HCT116 (cell line): ENCODE measurements around the gene CACNB2. TPM values are rescaled to one million over a fixed set of nuclear protein-coding genes. Genes with fewer than 3 reads are reported as not detected.

Experiments
- ATAC-seq: fragments of 200-7000 bp; cut with Tn5 transposase; 2 replicates; pipeline ENCODE4 v1.9.1; 2020; ENCODE audit warnings: mild to moderate bottlenecking, moderate library complexity
- BruUV-seq: library from RNA; stranded (reverse); fragments of 400-500 nt; replicated peaks from 2 replicates; lab custom pipeline; 2021; lab: Mats Ljungman, UMichigan
- CTCF ChIA-PET: fragments of 300-600 bp; sonication (Branson Sonifier 250); formaldehyde crosslinking; loops from one replicate; lab custom pipeline; 2021; ENCODE audit warnings: antibody characterized with exemption; lab: Charles Lee
- POLR2A ChIA-PET: fragments of 300-600, 350-600 bp; sonication (Branson Sonifier 250); formaldehyde crosslinking; loops from one replicate; lab custom pipeline; 2021; ENCODE audit warnings: antibody characterized with exemption; lab: Charles Lee
- RAD21 ChIA-PET, 2 experiments: fragments of 300-600 bp; sonication (Branson Sonifier 250); formaldehyde crosslinking; loops; one replicate each; lab custom pipeline; 2023; ENCODE audit warnings: low total read pairs in 2 of 2; ENCODE audit not compliant: uncharacterized antibody in 2 of 2, unreplicated experiment in 2 of 2, low non-redundant PET in 1 of 2; lab: Charles Lee
- DNase-seq: peaks from one replicate; pipeline ENCODE4 v3.0.0-alpha.2; 2010; ENCODE audit warnings: low read depth, low spot score
- H2AFZ ChIP-seq: fragments of 200-600 bp; shearing (Covaris generic), sonication (generic); 2 replicates; pipeline ENCODE4 v1.6.1; 2017; ENCODE audit warnings: low read depth, mixed run types, mixed read lengths, antibody characterized with exemption, low read length; ENCODE audit not compliant: poor library complexity, severe bottlenecking
- H3K27ac ChIP-seq: 2 replicates; pipeline ENCODE4 v1.5.1; 2012; ENCODE audit warnings: low read depth, low read length
- H3K27me3 ChIP-seq: fragments of 200-600 bp; sonication (generic); 2 replicates; pipeline ENCODE4 v1.6.1; 2016; ENCODE audit warnings: mixed run types, low read length, mixed read lengths; ENCODE audit not compliant: insufficient read depth
- H3K36me3 ChIP-seq, 2 experiments: fragments of 200-500 bp in 1 of 2; fragments of 200-600 bp in 1 of 2; sonication (Bioruptor generic) in 1 of 2; sonication (generic) in 1 of 2; 2 replicates each; pipeline versions ENCODE4 v1.5.1 to v1.6.1; 2014 to 2016; ENCODE audit warnings: low read length in 2 of 2, inconsistent platforms in 1 of 2, mixed read lengths in 1 of 2, mixed run types in 1 of 2; ENCODE audit not compliant: insufficient read depth in 2 of 2, control insufficient read depth in 1 of 2
- H3K4me1 ChIP-seq, 2 experiments: fragments of 200-600 bp in 1 of 2; sonication (generic) in 1 of 2; 2 replicates each; pipeline versions ENCODE4 v1.5.1 to v1.6.1; 2012 to 2017; ENCODE audit warnings: low read length in 2 of 2, inconsistent platforms in 1 of 2, mild to moderate bottlenecking in 1 of 2, mixed read lengths in 1 of 2, mixed run types in 1 of 2, moderate library complexity in 1 of 2; ENCODE audit not compliant: insufficient read depth in 2 of 2, control insufficient read depth in 1 of 2
- H3K4me2 ChIP-seq: fragments of 200-600 bp; sonication (generic); 2 replicates; pipeline ENCODE4 v1.6.1; 2017; ENCODE audit warnings: mixed run types, low read length, mixed read lengths
- H3K4me3 ChIP-seq, 2 experiments: fragments of 200-600 bp in 1 of 2; sonication (generic) in 1 of 2; replicated peaks in 1 of 2; 2 replicates each; pipeline ENCODE4 v1.5.1; 2011 to 2016; ENCODE audit warnings: low read length in 2 of 2, control low read depth in 1 of 2, low read depth in 1 of 2, mild to moderate bottlenecking in 1 of 2, mixed read lengths in 1 of 2, mixed run types in 1 of 2
- H3K79me2 ChIP-seq: fragments of 200-600 bp; sonication (generic); 2 replicates; pipeline ENCODE4 v1.6.1; 2017; ENCODE audit warnings: mild to moderate bottlenecking, mixed run types, low read length, moderate library complexity, mixed read lengths; ENCODE audit not compliant: insufficient read depth
- H3K9ac ChIP-seq: fragments of 200-600 bp; sonication (generic); 2 replicates; pipeline ENCODE4 v1.6.1; 2016; ENCODE audit warnings: low read length, mixed read lengths
- H3K9me2 ChIP-seq: fragments of 200-600 bp; sonication (generic), shearing (Covaris generic); 2 replicates; pipeline ENCODE4 v1.6.1; 2017; ENCODE audit warnings: mixed run types, mild to moderate bottlenecking, moderate library complexity; ENCODE audit not compliant: insufficient read depth
- H3K9me3 ChIP-seq, 2 experiments: fragments of 200-500 bp in 1 of 2; fragments of 200-600 bp in 1 of 2; sonication (Bioruptor generic) in 1 of 2; sonication (generic) in 1 of 2; 2 replicates each; pipeline ENCODE4 v1.6.1; 2014 to 2017; ENCODE audit warnings: low read length in 2 of 2, mixed read lengths in 2 of 2, inconsistent platforms in 1 of 2, low read depth in 1 of 2, mild to moderate bottlenecking in 1 of 2, mixed run types in 1 of 2, moderate library complexity in 1 of 2; ENCODE audit not compliant: control insufficient read depth in 1 of 2, insufficient read depth in 1 of 2
- H4K20me1 ChIP-seq: fragments of 200-600 bp; sonication (generic), shearing (Covaris generic); 2 replicates; pipeline ENCODE4 v1.6.1; 2017; ENCODE audit warnings: mixed run types, mild to moderate bottlenecking, moderate library complexity; ENCODE audit not compliant: insufficient read depth
- EZH2 ChIP-seq: fragments of 200-600 bp; sonication (generic); IDR thresholded peaks from 2 replicates; pipeline ENCODE4 v1.6.1; 2017; ENCODE audit warnings: antibody characterized with exemption, mixed run types
- FOSL1 ChIP-seq: IDR thresholded peaks from 2 replicates; pipeline ENCODE4 v1.6.1; 2012; ENCODE audit warnings: low read depth
- RAD21 ChIP-seq: IDR thresholded peaks from 2 replicates; pipeline ENCODE4 v1.6.1; 2012; ENCODE audit warnings: low read depth, mild to moderate bottlenecking
- SP1 ChIP-seq: IDR thresholded peaks from 2 replicates; pipeline ENCODE4 v1.6.1; 2012; ENCODE audit warnings: low read depth
- TCF7L2 ChIP-seq: IDR thresholded peaks from 2 replicates; pipeline ENCODE4 v1.7.0; 2011; ENCODE audit warnings: borderline replicate concordance, inconsistent platforms; ENCODE audit not compliant: insufficient read depth, insufficient read length; ENCODE audit errors: extremely low read depth
- intact Hi-C: fragments of 100-400 bp; cut with micrococcal nuclease; formaldehyde crosslinking; loops from 2 replicates; pipeline ENCODE4 v1.10.0; 2022
- total RNA-seq: library from RNA; stranded (reverse); gene quantifications from one replicate; pipeline ENCODE4 v1.2.1, GENCODE V29; 2021; ENCODE audit not compliant: unreplicated experiment
- TF ChIP-seq, protein P1 (sequence below): IDR thresholded peaks from 2 replicates; pipeline ENCODE4 v1.6.1; 2012
- TF ChIP-seq, protein P2 (sequence below): IDR thresholded peaks from 2 replicates; pipeline ENCODE4 v1.6.1; 2012; ENCODE audit warnings: low read depth

The CACNB2 gene
- total RNA-seq, 1 experiment from 2014 or later, result 0.71 TPM

DNA sequence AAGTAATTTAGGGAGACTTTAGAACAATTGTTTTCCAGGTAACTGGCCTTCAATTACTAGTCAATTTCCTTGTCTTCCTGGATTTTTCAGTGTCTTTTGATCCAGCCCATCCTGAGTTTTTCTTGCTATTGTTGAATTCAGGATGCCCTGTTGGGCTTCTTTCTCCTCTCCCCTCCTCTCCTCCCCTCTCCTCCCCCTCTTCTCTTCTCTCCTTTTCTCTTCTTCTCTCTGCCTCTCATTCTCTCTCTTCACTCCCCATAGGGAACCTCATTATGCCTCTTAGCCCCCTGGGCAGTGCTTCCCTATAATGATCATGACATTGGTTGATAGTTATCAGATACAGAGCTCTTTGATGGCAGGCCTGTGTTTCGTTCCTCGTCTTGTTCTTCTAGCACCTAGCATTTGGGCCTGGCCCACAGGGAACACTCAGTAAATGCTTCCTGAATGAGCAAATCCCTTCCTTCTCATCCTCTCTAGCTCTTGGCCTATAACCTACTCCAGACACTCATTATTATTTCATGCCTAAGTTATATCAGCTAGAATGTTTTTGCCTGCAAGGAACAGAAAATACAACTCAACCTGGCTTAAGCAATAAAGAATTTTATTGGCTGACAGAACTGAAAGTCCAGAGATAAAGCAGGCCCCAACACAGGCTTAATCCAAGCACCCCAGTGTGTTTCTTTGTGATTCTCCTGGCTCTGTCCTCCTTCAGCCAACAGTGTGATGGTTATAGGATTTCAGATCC lies 56.8 kb downstream of the CACNB2 start:
- no peaks in the 10 kb centered on the region for H3K4me1 ChIP-seq
- no peak for DNase-seq
- H2AFZ ChIP-seq, result no peak overlapping the region
- no TSS peak for BruUV-seq
- no peak overlapping the region for H3K4me3 ChIP-seq
- no peaks in the 10 kb centered on the region for H4K20me1 ChIP-seq
- RAD21 ChIA-PET, result no interaction called here
- CTCF ChIA-PET, result no interaction called here
- TF ChIP-seq EZH2, result no peak
- TF ChIP-seq FOSL1, result no peak
- TF ChIP-seq SP1, result no peak
- no peak for TF ChIP-seq RAD21
- TF ChIP-seq, protein P1, sequence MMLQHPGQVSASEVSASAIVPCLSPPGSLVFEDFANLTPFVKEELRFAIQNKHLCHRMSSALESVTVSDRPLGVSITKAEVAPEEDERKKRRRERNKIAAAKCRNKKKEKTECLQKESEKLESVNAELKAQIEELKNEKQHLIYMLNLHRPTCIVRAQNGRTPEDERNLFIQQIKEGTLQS, result no peak
- TF ChIP-seq, protein P2, sequence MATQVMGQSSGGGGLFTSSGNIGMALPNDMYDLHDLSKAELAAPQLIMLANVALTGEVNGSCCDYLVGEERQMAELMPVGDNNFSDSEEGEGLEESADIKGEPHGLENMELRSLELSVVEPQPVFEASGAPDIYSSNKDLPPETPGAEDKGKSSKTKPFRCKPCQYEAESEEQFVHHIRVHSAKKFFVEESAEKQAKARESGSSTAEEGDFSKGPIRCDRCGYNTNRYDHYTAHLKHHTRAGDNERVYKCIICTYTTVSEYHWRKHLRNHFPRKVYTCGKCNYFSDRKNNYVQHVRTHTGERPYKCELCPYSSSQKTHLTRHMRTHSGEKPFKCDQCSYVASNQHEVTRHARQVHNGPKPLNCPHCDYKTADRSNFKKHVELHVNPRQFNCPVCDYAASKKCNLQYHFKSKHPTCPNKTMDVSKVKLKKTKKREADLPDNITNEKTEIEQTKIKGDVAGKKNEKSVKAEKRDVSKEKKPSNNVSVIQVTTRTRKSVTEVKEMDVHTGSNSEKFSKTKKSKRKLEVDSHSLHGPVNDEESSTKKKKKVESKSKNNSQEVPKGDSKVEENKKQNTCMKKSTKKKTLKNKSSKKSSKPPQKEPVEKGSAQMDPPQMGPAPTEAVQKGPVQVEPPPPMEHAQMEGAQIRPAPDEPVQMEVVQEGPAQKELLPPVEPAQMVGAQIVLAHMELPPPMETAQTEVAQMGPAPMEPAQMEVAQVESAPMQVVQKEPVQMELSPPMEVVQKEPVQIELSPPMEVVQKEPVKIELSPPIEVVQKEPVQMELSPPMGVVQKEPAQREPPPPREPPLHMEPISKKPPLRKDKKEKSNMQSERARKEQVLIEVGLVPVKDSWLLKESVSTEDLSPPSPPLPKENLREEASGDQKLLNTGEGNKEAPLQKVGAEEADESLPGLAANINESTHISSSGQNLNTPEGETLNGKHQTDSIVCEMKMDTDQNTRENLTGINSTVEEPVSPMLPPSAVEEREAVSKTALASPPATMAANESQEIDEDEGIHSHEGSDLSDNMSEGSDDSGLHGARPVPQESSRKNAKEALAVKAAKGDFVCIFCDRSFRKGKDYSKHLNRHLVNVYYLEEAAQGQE, result no peak
- TF ChIP-seq TCF7L2, result no peak
- intact Hi-C loops, result no loop called here
- no peak for ATAC-seq
- H3K4me2 ChIP-seq, result no peak overlapping the region
- H3K36me3 ChIP-seq, result no peaks in the 10 kb centered on the region
- H3K79me2 ChIP-seq, result no peaks in the 10 kb centered on the region
- H3K9me2 ChIP-seq, result no peaks in the 10 kb centered on the region
- no peak overlapping the region for H3K27ac ChIP-seq
- H3K27me3 ChIP-seq, result no peaks in the 10 kb centered on the region
- POLR2A ChIA-PET, result no interaction called here
- no peaks in the 10 kb centered on the region for H3K9me3 ChIP-seq
- H3K9ac ChIP-seq, result no peak overlapping the region
